Measurements from ENCODE around the gene RTL10.
"Not testable (repeated sequence)": the region's sequence is repeated elsewhere in the genome, so short reads cannot be mapped to it uniquely, and the experiment has no call there.

Gene RTL10

GRCh38 chr22:19832476-19833108, 22.1 kb downstream of the RTL10 start:
- peaks cover 12% of the 10 kb centered on the region for H3K79me2 ChIP-seq (ENCODE audit: control insufficient read depth, low read length)
- H3K9me3 ChIP-seq (ENCODE audit: control insufficient read depth, insufficient read depth, low read length): no peaks in the 10 kb centered on the region
- H3K4me1 ChIP-seq (ENCODE audit: control insufficient read depth, low read length): peaks cover 12% of the 10 kb centered on the region
- H3K9me2 ChIP-seq (replicated peaks; ENCODE audit: control insufficient read depth, low read length): no peaks in the 10 kb centered on the region
- no peak for TF ChIP-seq CTCF (IDR thresholded peaks at IDR 0.05; ENCODE audit: low read depth, low read length, poor library complexity, severe bottlenecking)
- no peak for TF ChIP-seq EZH2phosphoT487 (IDR thresholded peaks at IDR 0.05; ENCODE audit: borderline replicate concordance, low read length)
- no peaks in the 10 kb centered on the region for H3K27me3 ChIP-seq (ENCODE audit: control insufficient read depth, low read length)
- peaks cover 10% of the 10 kb centered on the region; the same call in 1 of the 2 replicates for H3F3A ChIP-seq (ENCODE audit: control insufficient read depth, insufficient read depth)
- peak overlapping the region; percentile 37 for H3K4me2 ChIP-seq (ENCODE audit: low read length)
- H3K4me3 ChIP-seq (ENCODE audit: low read length): no peak overlapping the region
- H3K36me3 ChIP-seq (ENCODE audit: control insufficient read depth, low read length): no peaks in the 10 kb centered on the region
- no peak overlapping the region for H3K27ac ChIP-seq (ENCODE audit: low read depth, low read length)
- H4K20me1 ChIP-seq (ENCODE audit: control insufficient read depth, insufficient read depth, low read depth, low read length): no peaks in the 10 kb centered on the region

GRCh38 chr22:19831979-19832378, 22.7 kb downstream of the RTL10 start:
- H3K27ac ChIP-seq (ENCODE audit: low read depth, low read length); H3K9me3 ChIP-seq (ENCODE audit: control insufficient read depth, insufficient read depth, low read length); H3K4me3 ChIP-seq (ENCODE audit: low read length); H3K9me2 ChIP-seq (replicated peaks; ENCODE audit: control insufficient read depth, low read length); H3K27me3 ChIP-seq (ENCODE audit: control insufficient read depth, low read length); H3K36me3 ChIP-seq (ENCODE audit: control insufficient read depth, low read length); H4K20me1 ChIP-seq (ENCODE audit: control insufficient read depth, insufficient read depth, low read depth, low read length); H3K79me2 ChIP-seq (ENCODE audit: control insufficient read depth, low read length): not testable (repeated sequence)
- Histone ChIP-seq H3F3A (ENCODE audit: control insufficient read depth, insufficient read depth) (peaks cover 10% of the 10 kb centered on the region; the same call in 1 of the 2 replicates), H3K4me2 (ENCODE audit: low read length) (peak overlapping the region; percentile 37; the same call in 1 of the 2 replicates), H3K4me1 (ENCODE audit: control insufficient read depth, low read length) (peaks cover 12% of the 10 kb centered on the region)

- Histone ChIP-seq H3K4me2 (ENCODE audit: low read length) (no peak overlapping the region), H3K36me3 (ENCODE audit: control insufficient read depth, low read length) (no peaks in the 10 kb centered on the region), H3F3A (ENCODE audit: control insufficient read depth, insufficient read depth) (peaks cover 4% of the 10 kb centered on the region; the same call in 1 of the 2 replicates), H3K27me3 (ENCODE audit: control insufficient read depth, low read length) (no peaks in the 10 kb centered on the region), H3K9me2 (replicated peaks; ENCODE audit: control insufficient read depth, low read length) (no peaks in the 10 kb centered on the region), H4K20me1 (ENCODE audit: control insufficient read depth, insufficient read depth, low read depth, low read length) (no peaks in the 10 kb centered on the region), H3K9me3 (ENCODE audit: control insufficient read depth, insufficient read depth, low read length) (no peaks in the 10 kb centered on the region), H3K79me2 (ENCODE audit: control insufficient read depth, low read length) (peaks cover 10% of the 10 kb centered on the region), H3K4me3 (ENCODE audit: low read length) (no peak overlapping the region), H3K4me1 (ENCODE audit: control insufficient read depth, low read length) (peaks cover 12% of the 10 kb centered on the region), H3K27ac (ENCODE audit: low read depth, low read length) (no peak overlapping the region)
- TF ChIP-seq EZH2phosphoT487 (IDR thresholded peaks at IDR 0.05; ENCODE audit: borderline replicate concordance, low read length) (no peak), CTCF (IDR thresholded peaks at IDR 0.05; ENCODE audit: low read depth, low read length, poor library complexity, severe bottlenecking) (no peak)
Observed at GRCh38 chr22:19831016-19831415, 23.7 kb downstream of the RTL10 start.

GRCh38 chr22:19828035-19828401, 26.7 kb downstream of the RTL10 start:
- no peaks in the 10 kb centered on the region for H3K9me2 ChIP-seq (replicated peaks; ENCODE audit: control insufficient read depth, low read length)
- H3K9me3 ChIP-seq (ENCODE audit: control insufficient read depth, insufficient read depth, low read length): no peaks in the 10 kb centered on the region
- H3K4me1 ChIP-seq (ENCODE audit: control insufficient read depth, low read length): peaks cover 10% of the 10 kb centered on the region
- H3K4me3 ChIP-seq (ENCODE audit: low read length): no peak overlapping the region
- H3K27me3 ChIP-seq (ENCODE audit: control insufficient read depth, low read length): no peaks in the 10 kb centered on the region
- H3K27ac ChIP-seq (ENCODE audit: low read depth, low read length): no peak overlapping the region
- no peaks in the 10 kb centered on the region for H3K36me3 ChIP-seq (ENCODE audit: control insufficient read depth, low read length)
- TF ChIP-seq EZH2phosphoT487 (IDR thresholded peaks at IDR 0.05; ENCODE audit: borderline replicate concordance, low read length): no peak
- TF ChIP-seq CTCF (IDR thresholded peaks at IDR 0.05; ENCODE audit: low read depth, low read length, poor library complexity, severe bottlenecking): no peak
- peaks cover 9% of the 10 kb centered on the region for H3K79me2 ChIP-seq (ENCODE audit: control insufficient read depth, low read length)
- H3K4me2 ChIP-seq (ENCODE audit: low read length): no peak overlapping the region
- no peaks in the 10 kb centered on the region for H4K20me1 ChIP-seq (ENCODE audit: control insufficient read depth, insufficient read depth, low read depth, low read length)
- no peaks in the 10 kb centered on the region for H3F3A ChIP-seq (ENCODE audit: control insufficient read depth, insufficient read depth)
